ENCODE measurements around the gene LRBA. TPM values are rescaled to one million over a fixed set of nuclear protein-coding genes. Genes with fewer than 3 reads are reported as not detected.

LRBA gene
- total RNA-seq, 1 donor from 2014 or later, result 46.2 TPM

GRCh38 chr4:150491132-150492049, 523.7 kb downstream of the LRBA start:
- Histone ChIP-seq H3K4me3 (no peak overlapping the region), H3K9me3 (no peaks in the 10 kb centered on the region), H3K27me3 (ENCODE audit: low read depth) (no peaks in the 10 kb centered on the region), H3K27ac (no peak overlapping the region), H3K36me3 (no peaks in the 10 kb centered on the region), H3K4me1 (no peaks in the 10 kb centered on the region)
- no peak for ATAC-seq
- TF ChIP-seq CTCF (IDR thresholded peaks at IDR 0.05), result no peak
- intact Hi-C loops (cut with DNase I), result no loop called here
- no peak for DNase-seq

- no peak for DNase-seq
- Histone ChIP-seq H3K4me3 (no peak overlapping the region), H3K27me3 (ENCODE audit: low read depth) (no peaks in the 10 kb centered on the region), H3K4me1 (no peaks in the 10 kb centered on the region), H3K36me3 (no peaks in the 10 kb centered on the region), H3K9me3 (no peaks in the 10 kb centered on the region), H3K27ac (no peak overlapping the region)
- intact Hi-C loops (cut with DNase I), result no loop called here
- TF ChIP-seq CTCF (IDR thresholded peaks at IDR 0.05), result no peak
- no peak for ATAC-seq
These were observed 532.5 kb downstream of the LRBA start for GRCh38 chr4:150482581-150482980.

- DNase-seq, result no peak
These were observed 535.4 kb downstream of the LRBA start for GRCh38 chr4:150479657-150480056.

GRCh38 chr4:150477869-150478268, 537.2 kb downstream of the LRBA start:
- no peak overlapping the region for H3K4me3 ChIP-seq
- H3K4me1 ChIP-seq, result no peaks in the 10 kb centered on the region
- intact Hi-C loops (cut with DNase I), result no loop called here
- DNase-seq (no peak), ATAC-seq (no peak)
- no peak for TF ChIP-seq CTCF (IDR thresholded peaks at IDR 0.05)
- no peaks in the 10 kb centered on the region for H3K27me3 ChIP-seq (ENCODE audit: low read depth)
- H3K36me3 ChIP-seq, result no peaks in the 10 kb centered on the region
- no peak overlapping the region for H3K27ac ChIP-seq
- no peaks in the 10 kb centered on the region for H3K9me3 ChIP-seq

More at GRCh38 chr4:150479657-150480056, 535.4 kb downstream of the LRBA start:
- H3K36me3 ChIP-seq, result no peaks in the 10 kb centered on the region
- ATAC-seq, result no peak
- no peaks in the 10 kb centered on the region for H3K4me1 ChIP-seq
- no peak overlapping the region for H3K27ac ChIP-seq
- intact Hi-C loops (cut with DNase I), result no loop called here
- no peak for TF ChIP-seq CTCF (IDR thresholded peaks at IDR 0.05)
- H3K4me3 ChIP-seq, result no peak overlapping the region
- no peaks in the 10 kb centered on the region for H3K9me3 ChIP-seq
- H3K27me3 ChIP-seq (ENCODE audit: low read depth), result no peaks in the 10 kb centered on the region

- no peak for ATAC-seq
- Histone ChIP-seq H3K27ac (no peak overlapping the region), H3K4me3 (no peak overlapping the region), H3K27me3 (ENCODE audit: low read depth) (no peaks in the 10 kb centered on the region), H3K4me1 (no peaks in the 10 kb centered on the region), H3K36me3 (no peaks in the 10 kb centered on the region), H3K9me3 (no peaks in the 10 kb centered on the region)
- TF ChIP-seq CTCF (IDR thresholded peaks at IDR 0.05), result no peak
- DNase-seq, result no peak
- intact Hi-C loops (cut with DNase I), result no loop called here
These were observed 538.3 kb downstream of the LRBA start for GRCh38 chr4:150476776-150477175.

All from lower lobe of right lung (tissue), 2 donors.